Measurements from ENCODE around the gene SETD1A.

DNA sequence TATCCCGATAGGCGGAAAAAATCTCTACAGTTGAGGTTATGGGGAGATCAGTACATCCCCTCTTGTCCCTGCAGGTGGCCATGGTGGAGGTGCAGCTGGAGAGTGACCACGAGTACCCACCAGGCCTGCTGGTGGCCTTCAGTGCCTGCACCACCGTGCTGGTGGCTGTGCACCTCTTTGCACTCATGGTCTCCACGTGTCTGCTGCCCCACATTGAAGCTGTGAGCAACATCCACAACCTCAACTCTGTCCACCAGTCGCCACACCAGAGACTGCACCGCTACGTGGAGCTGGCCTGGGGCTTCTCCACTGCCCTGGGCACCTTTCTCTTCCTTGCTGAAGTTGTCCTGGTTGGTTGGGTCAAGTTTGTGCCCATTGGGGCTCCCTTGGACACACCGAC lies 4.4 kb upstream of the SETD1A start:
- TF ChIP-seq CTCF (optimal IDR thresholded peaks at IDR 0.05 in 1 of 3, IDR thresholded peaks at IDR 0.05 in 1 of 3, conservative IDR thresholded peaks at IDR 0.05 in 1 of 3; ENCODE audit: extremely low read depth in 1 of 3, insufficient read depth in 2 of 3, low read length in 3 of 3): no peak
- TF ChIP-seq EZH2 (IDR thresholded peaks at IDR 0.05; ENCODE audit: low read length): no peak

Data from keratinocyte (primary cell).